ENCODE data around the gene PLEKHA5. TPM values are rescaled to one million over a fixed set of nuclear protein-coding genes. Genes with fewer than 3 reads are reported as not detected.
A peak's percentile ranks its signal among the peaks of the same experiment; 100 is the strongest.

PLEKHA5 gene
- total and polyA plus RNA-seq, 4 donors = 4.9 to 88.5 (median 20.9) TPM

DNA sequence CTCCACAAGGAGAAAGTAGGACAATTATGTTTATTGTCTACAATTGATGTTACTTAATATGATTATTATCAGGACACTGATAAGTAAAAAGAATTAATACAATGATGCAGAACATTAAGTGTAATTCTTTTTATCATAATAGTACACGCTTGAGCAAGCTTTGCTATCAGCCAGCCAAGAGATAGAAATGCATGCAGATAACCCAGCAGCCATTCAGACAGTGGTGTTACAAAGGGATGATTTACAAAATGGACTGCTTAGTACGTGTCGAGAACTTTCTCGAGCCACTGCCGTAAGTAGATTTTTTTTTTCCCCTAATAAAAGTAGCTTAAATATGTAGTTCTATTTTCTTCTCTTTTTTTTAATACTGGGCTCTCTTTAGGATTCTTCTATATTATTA lies 192.8 kb downstream of the PLEKHA5 start:
- no peaks in the 10 kb centered on the region for H3K27me3 ChIP-seq (ENCODE audit: control insufficient read depth in 3 of 3, insufficient read depth in 3 of 3, low read length in 2 of 3)
- H3K4me1 ChIP-seq (ENCODE audit: control insufficient read depth in 5 of 5, insufficient read depth in 5 of 5, low read length in 5 of 5) = peaks cover 0 to 20% (median 0%) of the 10 kb centered on the region in 5 donors
- peaks cover 0 to 19% (median 3%) of the 10 kb centered on the region in 4 donors for H3K36me3 ChIP-seq (ENCODE audit: control insufficient read depth in 4 of 4, insufficient read depth in 4 of 4, low read length in 4 of 4)
- TF ChIP-seq, protein P1, sequence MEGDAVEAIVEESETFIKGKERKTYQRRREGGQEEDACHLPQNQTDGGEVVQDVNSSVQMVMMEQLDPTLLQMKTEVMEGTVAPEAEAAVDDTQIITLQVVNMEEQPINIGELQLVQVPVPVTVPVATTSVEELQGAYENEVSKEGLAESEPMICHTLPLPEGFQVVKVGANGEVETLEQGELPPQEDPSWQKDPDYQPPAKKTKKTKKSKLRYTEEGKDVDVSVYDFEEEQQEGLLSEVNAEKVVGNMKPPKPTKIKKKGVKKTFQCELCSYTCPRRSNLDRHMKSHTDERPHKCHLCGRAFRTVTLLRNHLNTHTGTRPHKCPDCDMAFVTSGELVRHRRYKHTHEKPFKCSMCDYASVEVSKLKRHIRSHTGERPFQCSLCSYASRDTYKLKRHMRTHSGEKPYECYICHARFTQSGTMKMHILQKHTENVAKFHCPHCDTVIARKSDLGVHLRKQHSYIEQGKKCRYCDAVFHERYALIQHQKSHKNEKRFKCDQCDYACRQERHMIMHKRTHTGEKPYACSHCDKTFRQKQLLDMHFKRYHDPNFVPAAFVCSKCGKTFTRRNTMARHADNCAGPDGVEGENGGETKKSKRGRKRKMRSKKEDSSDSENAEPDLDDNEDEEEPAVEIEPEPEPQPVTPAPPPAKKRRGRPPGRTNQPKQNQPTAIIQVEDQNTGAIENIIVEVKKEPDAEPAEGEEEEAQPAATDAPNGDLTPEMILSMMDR (IDR thresholded peaks at IDR 0.05; ENCODE audit: control extremely low read depth, extremely low read depth) = no peak
- H3K4me3 ChIP-seq = no peak overlapping the region
- no peak overlapping the region for H3K9ac ChIP-seq (ENCODE audit: insufficient read depth in 1 of 2, low read length in 2 of 2)
- 86 to 94% methylated on average over 5 of the region's 5 CpGs for WGBS, 2 donors
- DNase-seq (no peak), ATAC-seq (ENCODE audit: insufficient read depth, low FRiP score) (no peak)
- no peak overlapping the region for H3K27ac ChIP-seq (ENCODE audit: low read depth in 1 of 2, low read length in 1 of 2)
- peaks cover 0 to 2% (median 0%) of the 10 kb centered on the region in 4 donors for H3K9me3 ChIP-seq (ENCODE audit: control insufficient read depth in 4 of 4, insufficient read depth in 3 of 4, low read length in 3 of 4)

DNA sequence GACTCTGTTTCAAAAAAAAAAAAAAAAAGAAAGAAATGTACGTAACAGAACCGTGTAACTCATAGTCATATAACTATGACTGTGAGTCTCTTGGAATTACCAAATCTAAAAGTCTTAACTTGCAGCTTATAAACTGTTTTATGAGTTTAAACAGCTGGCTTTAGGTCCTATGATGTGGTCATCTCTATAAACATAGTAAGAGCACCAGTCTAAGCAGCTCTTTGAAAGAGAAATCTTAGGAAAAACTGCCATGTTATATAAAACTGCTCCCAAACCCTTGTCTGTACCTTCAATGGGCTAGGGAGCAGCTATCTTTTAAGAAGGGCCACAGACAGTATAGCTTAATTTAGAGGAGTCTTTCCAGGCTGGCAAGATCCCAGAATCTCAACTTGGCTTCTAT lies 194.3 kb downstream of the PLEKHA5 start:
- DNase-seq = peak; percentile 51 to 94 (median 92)
- TF ChIP-seq, protein P1 (IDR thresholded peaks at IDR 0.05; ENCODE audit: control extremely low read depth, extremely low read depth) = no peak
- H3K36me3 ChIP-seq (ENCODE audit: control insufficient read depth in 4 of 4, insufficient read depth in 4 of 4, low read length in 4 of 4) = peaks cover 0 to 21% (median 3%) of the 10 kb centered on the region in 4 donors
- H3K4me1 ChIP-seq (ENCODE audit: control insufficient read depth in 5 of 5, insufficient read depth in 5 of 5, low read length in 5 of 5) = peaks cover 0 to 20% (median 0%) of the 10 kb centered on the region in 5 donors
- H3K4me3 ChIP-seq = no peak overlapping the region
- ATAC-seq (ENCODE audit: insufficient read depth, low FRiP score) = no peak
- H3K9ac ChIP-seq (ENCODE audit: insufficient read depth in 1 of 2, low read length in 2 of 2) = no peak overlapping the region
- 30 to 38% methylated on average over 2 of the region's 2 CpGs for WGBS, 2 donors
- H3K27ac ChIP-seq (ENCODE audit: low read depth in 1 of 2, low read length in 1 of 2) = no peak overlapping the region
- H3K27me3 ChIP-seq (ENCODE audit: control insufficient read depth in 3 of 3, insufficient read depth in 3 of 3, low read length in 2 of 3) = no peaks in the 10 kb centered on the region
- peaks cover 0 to 2% (median 0%) of the 10 kb centered on the region in 4 donors for H3K9me3 ChIP-seq (ENCODE audit: control insufficient read depth in 4 of 4, insufficient read depth in 3 of 4, low read length in 3 of 4)

DNA sequence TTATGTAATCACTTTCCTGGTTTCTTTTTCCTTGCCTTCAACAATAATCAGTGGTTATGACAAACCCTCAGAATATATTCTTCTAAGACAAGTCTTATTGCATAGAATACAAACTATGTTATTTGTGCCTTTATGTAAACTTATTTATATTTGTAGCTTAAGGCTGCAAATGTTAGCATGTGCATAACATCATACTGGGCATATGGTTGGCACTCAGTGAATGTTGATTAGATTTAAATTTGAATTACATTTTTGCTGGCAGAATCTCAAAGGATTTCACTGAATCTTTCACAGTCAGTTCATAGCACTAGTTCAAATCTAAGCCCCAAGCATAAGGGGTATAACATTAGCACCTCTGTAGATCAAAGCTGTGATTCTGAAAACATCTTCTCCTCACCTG lies 196.6 kb downstream of the PLEKHA5 start:
- no peak overlapping the region for H3K27ac ChIP-seq (ENCODE audit: low read depth in 1 of 2, low read length in 1 of 2)

More for the DNA sequence above, 196.6 kb downstream of the PLEKHA5 start:
- ATAC-seq (ENCODE audit: insufficient read depth, low FRiP score) (no peak), DNase-seq (peak in 2 of 3 donors; percentile 41 to 47)
- H3K9ac ChIP-seq (ENCODE audit: insufficient read depth in 1 of 2, low read length in 2 of 2) = no peak overlapping the region
- no peak overlapping the region for H3K4me3 ChIP-seq
- peaks cover 0 to 18% (median 2%) of the 10 kb centered on the region in 4 donors for H3K36me3 ChIP-seq (ENCODE audit: control insufficient read depth in 4 of 4, insufficient read depth in 4 of 4, low read length in 4 of 4)
- peaks cover 0 to 15% (median 0%) of the 10 kb centered on the region in 5 donors for H3K4me1 ChIP-seq (ENCODE audit: control insufficient read depth in 5 of 5, insufficient read depth in 5 of 5, low read length in 5 of 5)
- TF ChIP-seq, protein P1 (IDR thresholded peaks at IDR 0.05; ENCODE audit: control extremely low read depth, extremely low read depth) = no peak
- peaks cover 0 to 2% (median 0%) of the 10 kb centered on the region in 4 donors for H3K9me3 ChIP-seq (ENCODE audit: control insufficient read depth in 4 of 4, insufficient read depth in 3 of 4, low read length in 3 of 4)
- no peaks in the 10 kb centered on the region for H3K27me3 ChIP-seq (ENCODE audit: control insufficient read depth in 3 of 3, insufficient read depth in 3 of 3, low read length in 2 of 3)

Data from lung (tissue), 12 donors.